Activated CD8-positive, alpha-beta memory T cell treated with anti-CD3 and anti-CD28 coated beads for 36 hours (primary cell): ENCODE data around the gene TRUB2. TPM values are rescaled to one million over a fixed set of nuclear protein-coding genes. Genes with fewer than 3 reads are reported as not detected.
"Not testable (repeated sequence)": the region's sequence is repeated elsewhere in the genome, so short reads cannot be mapped to it uniquely, and the experiment has no call there.

Experiments
- CTCF ChIA-PET: fragments of 350-600 bp; sonication (Branson Sonifier 250); formaldehyde crosslinking; loops from one replicate; lab custom pipeline; 2021; ENCODE audit warnings: antibody characterized with exemption; lab: Charles Lee
- POLR2A ChIA-PET: fragments of 350-600 bp; sonication (Branson Sonifier 250); formaldehyde crosslinking; loops from one replicate; lab custom pipeline; 2021; ENCODE audit warnings: antibody characterized with exemption; lab: Charles Lee
- total RNA-seq, 2 experiments: library from RNA; stranded (reverse); gene quantifications; one replicate each; pipeline ENCODE4 v1.2.3, GENCODE V29; 2021

TRUB2 gene
- total RNA-seq, 2 experiments from 2014 or later, result 45.2 to 47.8 TPM

GRCh38 chr9:128282500-128282899 is 39.7 kb downstream of the TRUB2 start:
- ChIA-PET CTCF (no interaction called here), POLR2A (no interaction called here)

GRCh38 chr9:128280084-128280622 is 42.1 kb downstream of the TRUB2 start:
- CTCF ChIA-PET, result interaction anchor here (0.7 to 1.1 kb wide), 2 partner anchors 61 to 79 kb away, joined by 3 read pairs; no protein-coding TSS in a partner anchor
- POLR2A ChIA-PET, result no interaction called here

GRCh38 chr9:128279088-128280073 is 42.9 kb downstream of the TRUB2 start:
- CTCF ChIA-PET, POLR2A ChIA-PET: not testable (repeated sequence)

GRCh38 chr9:128276574-128277270 is 45.5 kb downstream of the TRUB2 start:
- CTCF ChIA-PET, result interaction anchor here (1.8 kb wide), 1 partner anchor 19 kb away, joined by 9 read pairs; no protein-coding TSS in a partner anchor
- POLR2A ChIA-PET, result interaction anchor here (0.9 kb wide), 1 partner anchor 274 kb away, joined by 4 read pairs; no protein-coding TSS in a partner anchor

GRCh38 chr9:128276008-128276573 is 46.2 kb downstream of the TRUB2 start, which contains the start of gene SWI5:
SWI5 (plus strand) TSS chr9:128276276.
- CTCF ChIA-PET, result interaction anchor here (0.8 kb wide), 1 partner anchor 19 kb away, joined by 4 read pairs; no protein-coding TSS in a partner anchor
- POLR2A ChIA-PET, result interaction anchor here (0.6 to 0.9 kb wide), 3 partner anchors 46 to 274 kb away, joined by 3 to 4 read pairs (median 3); no protein-coding TSS in a partner anchor

- POLR2A ChIA-PET, result interaction anchor here (0.6 to 0.9 kb wide), 3 partner anchors 46 to 275 kb away, joined by 3 to 4 read pairs (median 3); no protein-coding TSS in a partner anchor
Measured at GRCh38 chr9:128275198-128276007, 46.8 kb downstream of the TRUB2 start, which contains the start of gene GOLGA2. GOLGA2 (minus strand) TSS chr9:128276007; CDS start chr9:128275976, 31 bp downstream.

GRCh38 chr9:128274245-128274644 is 48.0 kb downstream of the TRUB2 start:
- ChIA-PET POLR2A (no interaction called here), CTCF (interaction anchor here (1.7 kb wide), 1 partner anchor 19 kb away, joined by 3 read pairs; no protein-coding TSS in a partner anchor)

More at GRCh38 chr9:128275198-128276007, 46.8 kb downstream of the TRUB2 start, which contains the start of gene GOLGA2:
- CTCF ChIA-PET, result interaction anchor here (0.8 kb wide), 1 partner anchor 20 kb away, joined by 4 read pairs; no protein-coding TSS in a partner anchor

- ChIA-PET CTCF (interaction anchor here (0.7 to 0.9 kb wide), 3 partner anchors 11 to 24 kb away, joined by 3 to 4 read pairs (median 4); no protein-coding TSS in a partner anchor), POLR2A (no interaction called here)
Measured at GRCh38 chr9:128271512-128271911, 50.7 kb downstream of the TRUB2 start.

GRCh38 chr9:128271112-128271511 is 51.1 kb downstream of the TRUB2 start:
- ChIA-PET CTCF (interaction anchor here (0.7 kb wide), 2 partner anchors 11 to 20 kb away, joined by 3 to 4 read pairs; no protein-coding TSS in a partner anchor), POLR2A (no interaction called here)

GRCh38 chr9:128266868-128267590 is 55.2 kb downstream of the TRUB2 start:
- CTCF ChIA-PET, result interaction anchor here (0.9 kb wide), 2 partner anchors 15 to 47 kb away, joined by 3 to 4 read pairs; no protein-coding TSS in a partner anchor
- POLR2A ChIA-PET, result no interaction called here

- CTCF ChIA-PET, result no interaction called here
- POLR2A ChIA-PET, result interaction anchor here (0.7 kb wide), 1 partner anchor 274 kb away, joined by 3 read pairs; no protein-coding TSS in a partner anchor
Measured at GRCh38 chr9:128265348-128265847, 56.8 kb downstream of the TRUB2 start.

GRCh38 chr9:128262687-128263086 is 59.6 kb downstream of the TRUB2 start:
- ChIA-PET POLR2A (no interaction called here), CTCF (interaction anchor here (0.7 to 0.8 kb wide), 2 partner anchors 9 to 23 kb away, joined by 3 to 4 read pairs; no protein-coding TSS in a partner anchor)

GRCh38 chr9:128260340-128260739 is 61.9 kb downstream of the TRUB2 start:
- POLR2A ChIA-PET, result no interaction called here
- CTCF ChIA-PET, result interaction anchor here (0.9 to 1.0 kb wide), 2 partner anchors 11 to 558 kb away, joined by 3 to 4 read pairs; partner anchors contain the start of gene ENDOG

GRCh38 chr9:128259156-128259555 is 63.1 kb downstream of the TRUB2 start:
- CTCF ChIA-PET, result no interaction called here

GRCh38 chr9:128258326-128258725 is 63.9 kb downstream of the TRUB2 start:
- POLR2A ChIA-PET, result no interaction called here
- CTCF ChIA-PET, result no interaction called here

More at GRCh38 chr9:128259156-128259555, 63.1 kb downstream of the TRUB2 start:
- POLR2A ChIA-PET, result no interaction called here

- CTCF ChIA-PET, result no interaction called here
- POLR2A ChIA-PET, result no interaction called here
Measured at GRCh38 chr9:128257907-128258306, 64.3 kb downstream of the TRUB2 start.
